ENCODE data around the gene OSTM1.
"Not testable (repeated sequence)": the region's sequence is repeated elsewhere in the genome, so short reads cannot be mapped to it uniquely, and the experiment has no call there.

Gene OSTM1

DNA sequence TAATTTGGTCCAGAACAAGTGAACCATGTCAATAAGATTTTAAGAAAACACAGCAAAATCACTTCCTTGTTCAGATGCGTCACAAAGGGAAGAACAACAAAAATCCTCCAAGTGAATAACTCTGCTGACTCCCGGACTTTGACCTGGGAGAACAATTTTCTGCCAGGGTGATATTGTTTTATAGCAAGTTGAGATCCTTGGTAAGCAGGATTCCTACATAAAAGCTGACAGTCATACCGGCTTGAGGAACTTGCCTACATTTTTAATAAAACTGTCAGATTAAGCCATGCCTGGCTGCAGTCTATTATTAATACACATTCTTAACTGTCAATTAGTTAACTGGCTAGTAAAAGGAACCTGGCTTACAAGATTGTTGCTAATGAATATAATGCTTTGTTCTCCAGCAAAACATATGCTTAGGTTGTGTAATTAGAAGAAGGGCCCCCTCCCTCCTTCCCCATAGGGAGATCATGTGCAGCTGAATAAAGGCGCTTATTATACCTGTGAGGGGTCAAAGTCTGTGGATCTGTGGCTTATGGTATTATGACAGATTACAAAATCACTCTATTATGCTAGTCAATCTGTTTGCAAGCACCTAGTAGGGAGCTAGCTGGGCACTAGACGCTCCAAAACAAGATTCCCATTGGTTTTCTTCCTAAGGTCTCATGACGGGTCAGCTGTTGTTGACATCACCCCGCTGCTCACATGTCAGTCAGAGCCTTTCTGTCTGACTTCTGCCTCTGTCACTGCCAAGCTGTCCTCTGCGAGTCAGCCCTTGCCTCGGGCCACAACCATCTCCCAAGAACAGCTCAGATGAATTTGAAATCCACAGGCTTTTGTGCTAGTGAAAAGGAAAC lies 71.9 kb downstream of the OSTM1 start:
- Histone ChIP-seq H3K36me3 (ENCODE audit: control insufficient read depth, insufficient read depth, low read length) (no peaks in the 10 kb centered on the region), H3K27me3 (replicated peaks; ENCODE audit: control insufficient read depth, insufficient read depth, low read length) (no peaks in the 10 kb centered on the region; the same call in 1 of the 2 replicates), H3K4me3 (replicated peaks; ENCODE audit: low read depth, low read length) (no peak overlapping the region)
- TF ChIP-seq, protein P1, sequence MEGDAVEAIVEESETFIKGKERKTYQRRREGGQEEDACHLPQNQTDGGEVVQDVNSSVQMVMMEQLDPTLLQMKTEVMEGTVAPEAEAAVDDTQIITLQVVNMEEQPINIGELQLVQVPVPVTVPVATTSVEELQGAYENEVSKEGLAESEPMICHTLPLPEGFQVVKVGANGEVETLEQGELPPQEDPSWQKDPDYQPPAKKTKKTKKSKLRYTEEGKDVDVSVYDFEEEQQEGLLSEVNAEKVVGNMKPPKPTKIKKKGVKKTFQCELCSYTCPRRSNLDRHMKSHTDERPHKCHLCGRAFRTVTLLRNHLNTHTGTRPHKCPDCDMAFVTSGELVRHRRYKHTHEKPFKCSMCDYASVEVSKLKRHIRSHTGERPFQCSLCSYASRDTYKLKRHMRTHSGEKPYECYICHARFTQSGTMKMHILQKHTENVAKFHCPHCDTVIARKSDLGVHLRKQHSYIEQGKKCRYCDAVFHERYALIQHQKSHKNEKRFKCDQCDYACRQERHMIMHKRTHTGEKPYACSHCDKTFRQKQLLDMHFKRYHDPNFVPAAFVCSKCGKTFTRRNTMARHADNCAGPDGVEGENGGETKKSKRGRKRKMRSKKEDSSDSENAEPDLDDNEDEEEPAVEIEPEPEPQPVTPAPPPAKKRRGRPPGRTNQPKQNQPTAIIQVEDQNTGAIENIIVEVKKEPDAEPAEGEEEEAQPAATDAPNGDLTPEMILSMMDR (IDR thresholded peaks at IDR 0.05; ENCODE audit: insufficient read depth, low read length, poor library complexity, severe bottlenecking): no peak
- DNase-seq (ENCODE audit: extremely low read depth, insufficient read length): no peak

DNA sequence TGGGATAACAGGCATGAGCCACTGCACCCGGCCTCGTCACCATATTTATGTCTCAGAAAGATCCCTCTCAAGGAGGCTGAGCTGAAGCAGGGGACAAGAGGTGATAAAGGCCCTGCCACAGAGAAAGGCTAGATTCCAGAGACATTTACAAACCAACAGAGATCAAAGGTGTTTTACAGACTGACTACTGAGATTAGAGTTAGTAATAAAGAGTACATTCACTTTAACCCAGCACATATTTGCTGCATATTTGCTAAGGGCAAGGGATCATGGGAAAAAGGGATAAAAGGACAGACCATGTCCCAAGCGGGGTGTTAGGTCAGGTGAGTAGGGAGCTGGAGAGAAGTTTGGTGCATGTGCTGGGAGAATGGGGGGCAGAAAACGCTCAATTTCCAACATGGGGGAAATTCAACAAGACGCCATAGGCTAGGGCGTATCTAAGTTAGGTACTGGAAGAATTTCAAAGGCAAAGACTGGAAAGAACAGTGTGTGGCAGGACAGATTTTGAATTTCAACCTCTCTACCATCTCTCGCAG lies 72.8 kb downstream of the OSTM1 start:
- H3K36me3 ChIP-seq (ENCODE audit: control insufficient read depth, insufficient read depth, low read length): no peaks in the 10 kb centered on the region
- no peak for DNase-seq (ENCODE audit: extremely low read depth, insufficient read length)
- TF ChIP-seq, protein P1 (IDR thresholded peaks at IDR 0.05; ENCODE audit: insufficient read depth, low read length, poor library complexity, severe bottlenecking): no peak
- no peaks in the 10 kb centered on the region; the same call in 1 of the 2 replicates for H3K27me3 ChIP-seq (replicated peaks; ENCODE audit: control insufficient read depth, insufficient read depth, low read length)
- H3K4me3 ChIP-seq (replicated peaks; ENCODE audit: low read depth, low read length): no peak overlapping the region

DNA sequence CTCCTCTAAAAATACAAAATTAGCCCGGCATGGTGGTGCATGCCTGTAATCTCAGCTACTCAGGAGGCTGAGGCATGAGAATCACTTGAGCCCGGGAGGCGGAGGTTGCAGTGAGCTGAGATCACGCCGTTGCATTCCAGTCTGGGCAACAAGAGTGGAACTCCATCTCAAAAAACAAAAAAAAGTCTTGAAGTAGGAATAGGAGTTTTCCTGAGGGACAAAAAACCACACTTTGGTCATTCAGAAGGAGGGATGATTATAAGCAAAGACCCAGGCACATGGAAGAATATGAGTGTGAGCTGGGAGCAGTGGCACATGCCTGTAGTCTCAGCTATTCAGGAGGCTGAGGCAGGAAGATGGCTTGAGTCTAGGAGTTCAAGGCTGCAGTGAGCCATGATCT lies 74.3 kb downstream of the OSTM1 start:
- not testable (repeated sequence) for H3K4me3 ChIP-seq (replicated peaks; ENCODE audit: low read depth, low read length); DNase-seq (ENCODE audit: extremely low read depth, insufficient read length); H3K27me3 ChIP-seq (replicated peaks; ENCODE audit: control insufficient read depth, insufficient read depth, low read length); H3K36me3 ChIP-seq (ENCODE audit: control insufficient read depth, insufficient read depth, low read length)

DNA sequence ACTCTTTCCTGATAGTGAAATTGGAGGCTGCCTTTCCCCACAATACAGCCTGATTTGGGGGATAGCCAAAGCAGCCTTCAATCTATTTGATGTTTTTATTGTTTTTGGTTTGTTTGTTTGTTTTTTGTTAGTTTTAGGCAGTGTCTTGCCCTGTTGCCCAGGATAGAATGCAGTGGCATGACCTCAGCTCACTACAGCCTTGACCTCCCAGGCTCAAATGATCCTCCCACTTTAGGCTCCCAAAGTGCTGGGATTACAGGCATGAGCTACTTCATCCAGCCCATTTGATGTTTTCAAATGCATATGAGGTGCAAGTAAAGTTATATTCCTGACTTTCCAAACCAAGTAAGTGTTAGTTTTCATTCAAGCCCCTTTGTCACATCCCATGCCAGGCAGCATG lies 75.2 kb downstream of the OSTM1 start:
- DNase-seq (ENCODE audit: extremely low read depth, insufficient read length): no peak
- Histone ChIP-seq H3K4me3 (replicated peaks; ENCODE audit: low read depth, low read length) (no peak overlapping the region), H3K27me3 (replicated peaks; ENCODE audit: control insufficient read depth, insufficient read depth, low read length) (no peaks in the 10 kb centered on the region; the same call in 1 of the 2 replicates), H3K36me3 (ENCODE audit: control insufficient read depth, insufficient read depth, low read length) (no peaks in the 10 kb centered on the region)
- TF ChIP-seq, protein P1 (IDR thresholded peaks at IDR 0.05; ENCODE audit: insufficient read depth, low read length, poor library complexity, severe bottlenecking): no peak

DNA sequence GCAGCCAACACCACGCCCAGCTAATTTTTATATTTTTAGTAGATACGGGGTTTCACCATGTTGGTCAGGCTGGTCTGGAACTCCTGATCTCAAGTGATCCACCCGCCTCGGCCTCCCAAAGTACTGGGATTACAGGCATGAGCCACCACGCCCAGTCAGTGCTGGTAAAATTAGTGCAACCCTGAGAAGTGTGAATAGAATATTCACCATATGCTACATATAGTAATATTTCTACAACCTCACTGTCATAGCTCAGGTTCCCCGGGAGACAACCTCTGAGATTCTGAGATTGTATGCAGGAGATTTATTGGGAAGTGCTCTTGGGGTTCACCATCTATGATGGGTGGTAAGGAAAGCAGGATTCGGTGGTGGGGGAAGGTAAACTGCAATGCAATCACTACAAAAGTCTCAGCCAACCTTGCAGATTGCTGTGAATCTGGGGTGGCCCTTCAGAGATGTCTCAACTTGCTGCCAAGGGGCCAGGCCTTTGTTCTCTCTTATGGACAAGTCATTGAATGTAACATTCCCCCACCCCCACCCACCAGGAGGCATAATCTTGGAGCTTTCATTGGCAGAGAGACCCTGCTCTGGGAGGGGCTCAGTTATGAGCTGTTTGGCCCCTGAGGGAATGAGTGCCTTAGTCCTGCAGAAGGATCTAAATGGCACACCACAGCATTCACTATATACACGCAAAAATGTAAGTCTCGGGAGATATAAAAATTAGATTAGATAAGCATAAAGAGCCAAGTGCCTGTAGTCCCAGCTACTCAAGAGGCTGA lies 82.6 kb downstream of the OSTM1 start:
- TF ChIP-seq, protein P1 (IDR thresholded peaks at IDR 0.05; ENCODE audit: insufficient read depth, low read length, poor library complexity, severe bottlenecking): no peak
- Histone ChIP-seq H3K36me3 (ENCODE audit: control insufficient read depth, insufficient read depth, low read length) (no peaks in the 10 kb centered on the region), H3K4me3 (replicated peaks; ENCODE audit: low read depth, low read length) (no peak overlapping the region), H3K27me3 (replicated peaks; ENCODE audit: control insufficient read depth, insufficient read depth, low read length) (no peaks in the 10 kb centered on the region)
- no peak for DNase-seq (ENCODE audit: extremely low read depth, insufficient read length)

Data from GM06990 (cell line).